Measurements from ENCODE around the gene ALLC. TPM values are rescaled to one million over a fixed set of nuclear protein-coding genes. Genes with fewer than 3 reads are reported as not detected.

ALLC gene
- total RNA-seq, 1 donor from 2014 or later: not detected

DNA sequence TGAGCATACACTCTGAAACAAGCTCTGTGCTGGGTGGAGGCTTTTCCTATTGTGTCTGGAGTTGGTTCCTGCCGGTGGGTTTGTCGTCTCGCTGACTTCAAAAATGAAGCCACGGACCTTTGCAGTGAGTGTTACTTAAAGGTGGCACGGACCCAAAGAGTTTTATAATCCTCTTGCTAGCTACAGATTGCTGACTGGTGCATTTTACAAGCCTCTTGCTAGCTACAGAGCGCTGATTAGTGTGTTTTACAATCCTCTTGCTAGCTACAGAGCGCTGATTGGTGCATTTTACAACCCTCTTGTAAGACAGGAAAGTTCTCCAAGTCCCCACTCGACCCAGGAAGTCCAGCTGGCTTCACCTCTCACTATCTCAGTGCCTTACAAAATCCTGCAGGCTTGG is 60.7 kb downstream of the ALLC start:
- no peak overlapping the region for H3K4me3 Mint-ChIP-seq (ENCODE audit: low read depth)
- H3K36me3 Mint-ChIP-seq (ENCODE audit: low read depth): no peaks in the 10 kb centered on the region
- H3K4me1 Mint-ChIP-seq (ENCODE audit: low read depth): no peaks in the 10 kb centered on the region
- H3K27ac Mint-ChIP-seq: no peak overlapping the region
- no peaks in the 10 kb centered on the region for H3K27me3 Mint-ChIP-seq (ENCODE audit: low read depth)
- DNase-seq (ENCODE audit: low spot score): no peak
- H3K9me3 Mint-ChIP-seq: no peaks in the 10 kb centered on the region
- intact Hi-C loops (cut with micrococcal nuclease): no loop called here

DNA sequence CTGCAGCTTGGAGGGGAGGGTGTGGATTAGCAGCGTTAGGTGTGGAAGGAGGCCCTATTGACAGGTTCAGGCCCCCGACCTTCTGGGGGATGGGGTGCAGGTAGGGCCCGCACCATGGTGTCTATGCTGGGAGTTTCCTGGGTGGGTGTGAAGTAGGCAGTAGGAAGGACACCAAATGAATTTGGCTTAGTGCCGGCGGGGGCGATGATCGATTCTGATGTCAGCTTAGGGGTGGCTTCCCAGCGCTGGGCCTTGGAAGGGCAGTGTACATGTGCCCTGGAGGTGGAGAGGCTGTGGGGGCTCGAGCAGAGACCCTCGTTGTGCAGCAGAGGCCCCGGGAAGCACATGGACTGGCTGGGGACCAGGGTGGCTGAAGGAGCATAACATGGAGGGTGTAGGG is 67.0 kb downstream of the ALLC start:
- Mint-ChIP-seq H3K4me3 (ENCODE audit: low read depth) (no peak overlapping the region), H3K4me1 (ENCODE audit: low read depth) (no peaks in the 10 kb centered on the region), H3K36me3 (ENCODE audit: low read depth) (no peaks in the 10 kb centered on the region), H3K9me3 (no peaks in the 10 kb centered on the region), H3K27me3 (ENCODE audit: low read depth) (no peaks in the 10 kb centered on the region), H3K27ac (no peak overlapping the region)
- intact Hi-C loops (cut with micrococcal nuclease): no loop called here
- no peak for DNase-seq (ENCODE audit: low spot score)

DNA sequence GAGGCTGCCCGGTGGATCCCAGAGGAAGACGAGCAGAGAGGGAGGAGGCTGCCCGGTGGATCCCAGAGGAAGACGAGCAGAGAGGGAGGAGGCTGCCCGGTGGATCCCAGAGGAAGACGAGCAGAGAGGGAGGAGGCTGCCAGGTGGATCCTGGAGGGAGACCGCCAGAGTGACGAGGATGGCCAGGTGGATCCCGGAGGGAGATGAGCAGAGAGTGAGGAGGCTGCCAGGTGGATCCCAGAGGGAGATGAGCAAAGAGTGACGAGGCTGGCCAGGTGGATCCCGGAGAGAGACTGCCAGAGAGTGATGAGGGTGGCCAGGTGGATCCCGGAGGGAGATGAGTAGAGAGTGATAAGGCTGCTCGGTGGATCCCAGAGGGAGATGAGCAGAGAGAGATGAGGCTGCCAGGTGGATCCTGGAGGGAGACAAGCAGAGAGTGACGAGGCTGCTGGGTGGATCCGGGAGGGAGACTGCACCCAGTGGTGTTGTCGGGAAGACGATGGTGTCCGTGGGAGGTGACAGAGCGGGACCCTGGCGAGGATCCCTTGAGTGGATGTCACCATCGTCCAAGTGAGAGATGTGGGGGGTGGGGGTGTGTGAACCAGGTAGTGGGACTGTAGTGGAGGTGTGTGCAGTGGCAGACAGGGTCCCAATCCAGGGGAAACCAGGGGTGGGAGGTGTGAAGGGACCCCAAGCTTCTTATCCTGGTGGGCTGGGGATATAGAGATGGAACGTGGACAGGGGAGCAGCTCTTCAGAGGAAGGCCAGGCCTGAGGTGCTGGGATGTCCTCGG is 67.7 kb downstream of the ALLC start:
- DNase-seq (ENCODE audit: low spot score): no peak
- H3K4me3 Mint-ChIP-seq (ENCODE audit: low read depth): no peak overlapping the region
- intact Hi-C loops (cut with micrococcal nuclease): no loop called here
- H3K9me3 Mint-ChIP-seq: no peaks in the 10 kb centered on the region
- no peaks in the 10 kb centered on the region for H3K36me3 Mint-ChIP-seq (ENCODE audit: low read depth)
- H3K4me1 Mint-ChIP-seq (ENCODE audit: low read depth): no peaks in the 10 kb centered on the region
- H3K27me3 Mint-ChIP-seq (ENCODE audit: low read depth): no peaks in the 10 kb centered on the region
- no peak overlapping the region for H3K27ac Mint-ChIP-seq

DNA sequence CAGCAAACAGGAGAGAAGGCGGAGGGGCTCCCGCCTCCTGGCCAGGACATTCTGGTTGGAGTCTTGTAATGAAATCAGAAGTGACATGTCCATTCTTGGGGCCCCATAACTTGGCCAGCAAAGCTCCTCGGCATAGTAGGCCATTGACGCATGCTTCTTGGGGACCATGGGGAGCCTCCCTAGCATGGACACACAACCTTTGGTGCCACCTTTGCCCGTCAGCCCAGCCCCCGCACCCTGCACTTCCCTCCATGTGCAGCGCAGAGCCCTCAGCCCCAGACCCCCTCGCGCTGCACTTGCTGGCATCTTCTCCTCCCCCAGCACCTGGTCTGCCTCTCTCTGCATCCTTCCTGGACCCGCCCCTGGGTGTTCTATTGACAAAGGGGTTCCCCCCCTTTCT is 68.5 kb downstream of the ALLC start:
- Mint-ChIP-seq H3K27me3 (ENCODE audit: low read depth) (no peaks in the 10 kb centered on the region), H3K36me3 (ENCODE audit: low read depth) (no peaks in the 10 kb centered on the region), H3K9me3 (no peaks in the 10 kb centered on the region), H3K4me1 (ENCODE audit: low read depth) (no peaks in the 10 kb centered on the region), H3K27ac (no peak overlapping the region), H3K4me3 (ENCODE audit: low read depth) (no peak overlapping the region)
- intact Hi-C loops (cut with micrococcal nuclease): no loop called here
- no peak for DNase-seq (ENCODE audit: low spot score)

DNA sequence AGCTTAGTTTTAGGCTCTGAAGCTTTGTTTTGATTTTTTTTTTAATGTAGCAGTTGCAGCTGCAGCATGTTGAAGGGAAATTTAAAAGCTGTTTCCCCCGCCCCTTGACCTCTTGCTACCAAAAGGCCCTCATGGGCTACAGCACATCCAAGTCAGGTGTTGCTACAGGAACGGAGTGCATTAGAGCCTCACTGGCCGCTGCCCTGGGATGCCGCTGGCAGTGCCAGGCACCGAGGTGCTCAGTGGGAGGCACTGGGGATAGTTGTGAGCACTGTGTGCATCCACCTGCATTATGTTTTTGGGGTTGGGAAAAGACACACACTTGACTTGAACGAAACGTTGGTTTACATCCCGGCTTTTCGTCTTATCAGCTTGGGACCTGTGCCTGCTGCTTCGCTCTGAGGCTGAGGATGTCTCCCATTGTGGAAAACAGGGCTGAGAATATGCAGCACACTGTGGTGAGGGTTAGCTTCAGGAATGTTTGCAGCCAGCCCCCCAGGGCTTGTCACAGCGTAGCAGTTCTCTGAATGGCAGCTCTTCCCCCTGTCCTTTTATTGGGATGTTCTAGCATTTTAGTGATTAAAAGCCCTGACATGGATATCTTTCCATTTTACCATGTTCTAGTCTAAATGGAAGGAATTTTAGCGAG is 69.5 kb downstream of the ALLC start:
- H3K9me3 Mint-ChIP-seq: no peaks in the 10 kb centered on the region
- no peaks in the 10 kb centered on the region for H3K4me1 Mint-ChIP-seq (ENCODE audit: low read depth)
- no peaks in the 10 kb centered on the region for H3K27me3 Mint-ChIP-seq (ENCODE audit: low read depth)
- no peaks in the 10 kb centered on the region for H3K36me3 Mint-ChIP-seq (ENCODE audit: low read depth)
- H3K27ac Mint-ChIP-seq: no peak overlapping the region
- no peak overlapping the region for H3K4me3 Mint-ChIP-seq (ENCODE audit: low read depth)
- DNase-seq (ENCODE audit: low spot score): no peak
- intact Hi-C loops (cut with micrococcal nuclease): loop anchor here (1.0 kb wide), 1 partner anchor 53 kb away; no protein-coding TSS in a partner anchor

DNA sequence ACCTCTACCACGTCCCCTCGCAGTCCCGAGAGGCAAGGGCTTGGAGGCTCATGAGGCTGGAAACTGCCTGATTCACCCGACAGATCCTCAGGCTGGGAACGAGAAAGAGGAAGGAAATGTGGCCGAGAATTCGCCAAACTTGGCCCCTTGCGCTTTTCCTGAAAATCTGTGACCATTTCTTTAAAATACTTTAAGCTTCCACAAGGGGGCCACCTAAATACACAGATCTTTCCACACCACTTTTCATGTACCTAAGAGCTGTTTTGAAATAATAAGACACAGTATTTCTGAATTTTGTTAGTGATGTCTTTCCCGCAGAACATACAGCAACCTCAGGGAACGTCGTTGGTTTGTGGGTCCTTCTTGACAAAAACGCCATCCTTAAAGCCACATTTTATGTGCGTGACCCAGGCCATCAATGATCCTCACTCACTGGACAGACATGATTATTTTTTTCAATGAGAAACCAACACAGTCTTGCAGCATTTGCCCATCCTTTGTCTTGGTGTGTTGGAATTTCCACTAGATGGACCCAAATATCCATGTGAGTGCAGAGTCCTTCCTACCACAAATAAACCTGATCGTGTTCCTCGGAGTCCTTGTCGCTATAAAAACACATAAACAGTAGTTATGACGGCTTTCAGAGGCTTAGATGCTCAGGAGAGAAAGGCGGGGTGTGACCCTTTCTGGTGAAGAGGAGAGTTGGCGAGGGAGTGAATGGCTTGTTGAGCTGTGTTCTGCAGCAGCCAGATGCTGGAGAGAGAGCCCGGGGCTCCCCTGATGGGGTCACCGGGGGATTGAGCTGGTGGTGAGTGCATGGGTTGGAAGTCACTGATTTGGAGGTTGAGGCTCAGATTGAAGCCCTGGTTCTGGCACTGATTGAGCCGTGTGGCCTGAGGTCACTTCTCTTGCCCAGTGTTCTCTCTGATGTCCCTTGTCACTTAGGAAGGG is 70.4 kb downstream of the ALLC start:
- no peaks in the 10 kb centered on the region for H3K27me3 Mint-ChIP-seq (ENCODE audit: low read depth)
- no peak overlapping the region for H3K4me3 Mint-ChIP-seq (ENCODE audit: low read depth)
- no peak overlapping the region for H3K27ac Mint-ChIP-seq
- intact Hi-C loops (cut with micrococcal nuclease): loop anchor here (1.0 kb wide), 1 partner anchor 52 kb away; no protein-coding TSS in a partner anchor
- no peak for DNase-seq (ENCODE audit: low spot score)
- no peaks in the 10 kb centered on the region for H3K4me1 Mint-ChIP-seq (ENCODE audit: low read depth)
- H3K36me3 Mint-ChIP-seq (ENCODE audit: low read depth): no peaks in the 10 kb centered on the region
- H3K9me3 Mint-ChIP-seq: no peaks in the 10 kb centered on the region

DNA sequence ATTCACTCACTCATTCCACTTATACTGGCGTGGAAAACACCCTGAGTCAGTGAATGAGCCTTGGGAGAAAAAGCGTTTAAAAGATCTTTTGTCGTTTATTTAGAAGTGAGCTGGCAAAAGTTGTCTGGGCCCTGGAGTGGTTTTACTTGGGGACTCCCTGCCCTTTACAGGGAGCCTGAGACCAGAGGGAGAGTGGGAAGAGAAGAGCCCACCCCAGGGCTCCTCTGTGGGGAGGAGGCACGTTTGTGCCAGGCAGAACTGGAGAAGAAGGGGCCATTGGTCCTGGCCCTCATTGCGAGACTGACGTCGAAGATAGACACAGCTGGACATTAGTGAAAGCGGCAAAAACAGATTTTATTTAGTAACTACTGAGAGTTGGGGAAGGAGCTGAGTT is 71.1 kb downstream of the ALLC start:
- Mint-ChIP-seq H3K27ac (no peak overlapping the region), H3K27me3 (ENCODE audit: low read depth) (no peaks in the 10 kb centered on the region), H3K9me3 (no peaks in the 10 kb centered on the region), H3K36me3 (ENCODE audit: low read depth) (no peaks in the 10 kb centered on the region), H3K4me3 (ENCODE audit: low read depth) (no peak overlapping the region), H3K4me1 (ENCODE audit: low read depth) (no peaks in the 10 kb centered on the region)
- intact Hi-C loops (cut with micrococcal nuclease): no loop called here
- no peak for DNase-seq (ENCODE audit: low spot score)

DNA sequence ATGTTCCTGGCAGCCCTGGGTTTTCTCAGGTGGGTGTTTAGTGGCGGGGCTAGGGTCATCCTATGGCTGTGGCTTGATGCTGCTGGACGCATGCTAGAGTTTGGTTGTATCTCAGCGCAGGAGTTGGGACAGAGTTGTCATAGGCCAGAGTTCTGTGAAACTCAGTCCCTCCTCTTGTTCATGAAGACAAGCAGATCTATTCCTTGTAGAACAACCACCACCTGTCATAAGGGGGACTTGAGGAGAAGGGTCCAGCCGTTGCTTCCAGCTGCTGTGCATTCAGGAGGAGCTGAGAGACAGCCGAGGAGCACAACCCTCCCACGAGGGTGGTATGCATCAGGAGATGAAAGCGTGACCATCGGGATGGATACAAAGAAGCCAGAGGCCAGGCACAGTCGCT is 71.8 kb downstream of the ALLC start:
- H3K4me3 Mint-ChIP-seq (ENCODE audit: low read depth): no peak overlapping the region
- H3K27ac Mint-ChIP-seq: no peak overlapping the region
- no peaks in the 10 kb centered on the region for H3K36me3 Mint-ChIP-seq (ENCODE audit: low read depth)
- peaks cover 1% of the 10 kb centered on the region for H3K27me3 Mint-ChIP-seq (ENCODE audit: low read depth)
- H3K4me1 Mint-ChIP-seq (ENCODE audit: low read depth): no peaks in the 10 kb centered on the region
- H3K9me3 Mint-ChIP-seq: no peaks in the 10 kb centered on the region
- intact Hi-C loops (cut with micrococcal nuclease): no loop called here
- no peak for DNase-seq (ENCODE audit: low spot score)

DNA sequence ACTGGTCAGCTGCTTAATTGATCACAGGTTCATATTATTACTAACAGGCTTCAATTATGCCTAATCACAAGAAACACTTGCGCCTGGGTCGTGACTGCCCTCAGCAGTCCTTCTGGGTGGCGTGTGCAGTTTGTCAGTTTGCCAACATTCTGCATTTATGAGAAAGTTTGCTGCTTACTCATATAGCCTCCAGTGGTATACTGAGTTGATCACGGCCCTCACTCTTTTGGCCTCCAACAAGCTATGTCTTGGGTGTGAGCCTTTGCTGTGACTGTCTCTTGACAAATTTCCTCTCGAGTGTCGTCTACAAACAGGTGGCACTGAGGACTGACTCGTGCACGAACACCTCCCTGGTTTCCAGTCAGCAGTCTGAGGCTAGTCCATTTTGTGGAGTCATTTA is 72.6 kb downstream of the ALLC start:
- Mint-ChIP-seq H3K27ac (no peak overlapping the region), H3K4me1 (ENCODE audit: low read depth) (no peaks in the 10 kb centered on the region), H3K27me3 (ENCODE audit: low read depth) (peaks cover 1% of the 10 kb centered on the region), H3K36me3 (ENCODE audit: low read depth) (no peaks in the 10 kb centered on the region), H3K9me3 (no peaks in the 10 kb centered on the region), H3K4me3 (ENCODE audit: low read depth) (no peak overlapping the region)
- intact Hi-C loops (cut with micrococcal nuclease): no loop called here
- no peak for DNase-seq (ENCODE audit: low spot score)

DNA sequence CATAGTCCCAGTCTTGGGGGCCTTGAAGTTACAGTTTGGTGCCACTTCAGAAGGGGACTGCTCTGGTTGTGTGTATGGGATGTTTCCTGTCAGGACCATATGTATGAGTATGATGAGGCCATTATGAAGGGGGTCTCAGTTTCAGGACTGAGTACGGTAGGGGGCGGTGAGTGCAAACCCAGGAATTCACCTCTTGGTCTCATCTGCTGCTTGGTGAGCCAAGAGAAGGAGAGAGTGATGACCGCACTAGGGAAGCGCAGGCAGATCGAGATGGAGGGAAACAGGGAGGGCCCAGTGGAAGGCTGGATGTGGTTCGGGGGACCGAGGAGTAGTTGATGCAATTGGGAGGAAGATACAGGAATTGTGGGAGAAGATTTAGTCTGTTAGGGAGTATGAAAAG is 73.8 kb downstream of the ALLC start:
- H3K27me3 Mint-ChIP-seq (ENCODE audit: low read depth): peaks cover 1% of the 10 kb centered on the region
- no peak for DNase-seq (ENCODE audit: low spot score)
- intact Hi-C loops (cut with micrococcal nuclease): no loop called here
- no peaks in the 10 kb centered on the region for H3K9me3 Mint-ChIP-seq
- no peaks in the 10 kb centered on the region for H3K36me3 Mint-ChIP-seq (ENCODE audit: low read depth)
- H3K4me3 Mint-ChIP-seq (ENCODE audit: low read depth): no peak overlapping the region
- no peak overlapping the region for H3K27ac Mint-ChIP-seq
- no peaks in the 10 kb centered on the region for H3K4me1 Mint-ChIP-seq (ENCODE audit: low read depth)

DNA sequence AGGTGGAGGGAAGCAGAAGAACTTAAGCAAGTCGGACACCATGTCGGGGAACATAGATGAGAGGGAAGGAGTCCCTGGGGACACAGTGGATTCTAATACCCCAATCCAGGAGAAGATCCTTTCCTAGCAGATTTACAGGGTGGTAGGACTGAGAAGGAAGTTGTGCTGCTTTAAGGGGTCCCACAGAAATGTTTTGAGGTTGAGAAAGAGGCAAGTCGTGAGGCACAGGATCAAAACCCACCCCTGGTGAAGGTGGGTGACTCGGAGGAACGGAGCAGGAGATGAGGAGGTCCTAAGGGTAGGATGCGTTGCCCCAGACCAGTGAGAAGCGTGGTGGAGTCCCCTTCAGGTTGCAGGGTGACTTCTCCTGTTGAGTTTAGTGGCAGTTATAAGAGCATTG is 78.1 kb downstream of the ALLC start:
- Mint-ChIP-seq H3K27ac (no peak overlapping the region), H3K27me3 (ENCODE audit: low read depth) (peaks cover 1% of the 10 kb centered on the region), H3K36me3 (ENCODE audit: low read depth) (no peaks in the 10 kb centered on the region), H3K4me1 (ENCODE audit: low read depth) (no peaks in the 10 kb centered on the region), H3K9me3 (no peaks in the 10 kb centered on the region), H3K4me3 (ENCODE audit: low read depth) (no peak overlapping the region)
- no peak for DNase-seq (ENCODE audit: low spot score)
- intact Hi-C loops (cut with micrococcal nuclease): no loop called here

DNA sequence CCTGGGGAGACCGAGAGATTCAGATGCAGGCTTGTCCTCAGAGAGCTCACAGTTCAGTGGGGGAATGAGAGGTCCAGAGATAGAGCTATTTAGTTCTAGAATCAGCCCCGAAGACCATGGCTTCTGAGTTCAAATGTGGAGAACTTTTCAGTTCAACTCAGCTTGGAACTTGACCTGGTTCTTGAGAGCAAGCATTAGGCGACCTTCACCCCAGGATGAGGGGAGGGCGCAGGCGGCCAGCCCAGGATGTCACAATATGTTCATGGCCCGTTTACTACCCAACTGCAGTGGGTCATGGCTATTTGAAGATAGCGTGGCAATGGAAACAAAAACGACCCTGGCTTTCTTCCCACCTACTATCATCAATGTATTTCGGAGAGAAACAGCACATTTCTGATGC is 79.1 kb downstream of the ALLC start:
- Mint-ChIP-seq H3K4me1 (ENCODE audit: low read depth) (no peaks in the 10 kb centered on the region), H3K4me3 (ENCODE audit: low read depth) (no peak overlapping the region), H3K9me3 (no peaks in the 10 kb centered on the region), H3K27me3 (ENCODE audit: low read depth) (peaks cover 1% of the 10 kb centered on the region), H3K27ac (no peak overlapping the region), H3K36me3 (ENCODE audit: low read depth) (no peaks in the 10 kb centered on the region)
- intact Hi-C loops (cut with micrococcal nuclease): no loop called here
- DNase-seq (ENCODE audit: low spot score): no peak

DNA sequence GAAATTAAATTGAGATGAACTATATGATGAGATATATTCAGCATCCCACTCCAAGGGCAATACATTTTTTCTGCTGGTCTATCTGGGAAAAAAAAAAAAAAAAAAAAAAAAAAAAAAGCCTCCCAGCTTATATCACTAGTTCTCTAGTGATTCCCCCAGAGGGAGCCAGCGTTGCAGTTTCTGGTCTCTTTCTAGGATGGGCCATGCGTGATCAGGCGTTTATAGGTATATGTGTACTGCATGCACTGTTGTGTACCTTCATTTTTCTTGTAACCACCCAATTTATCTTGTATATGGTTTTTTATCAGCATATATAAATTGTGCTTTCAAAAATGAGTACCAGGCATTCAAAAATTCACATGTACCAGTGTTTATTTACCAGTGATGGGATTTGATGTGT is 80.5 kb downstream of the ALLC start:
- Mint-ChIP-seq H3K27me3 (ENCODE audit: low read depth) (peaks cover 1% of the 10 kb centered on the region), H3K4me1 (ENCODE audit: low read depth) (no peaks in the 10 kb centered on the region), H3K4me3 (ENCODE audit: low read depth) (no peak overlapping the region), H3K36me3 (ENCODE audit: low read depth) (no peaks in the 10 kb centered on the region), H3K9me3 (no peaks in the 10 kb centered on the region), H3K27ac (no peak overlapping the region)
- no peak for DNase-seq (ENCODE audit: low spot score)
- intact Hi-C loops (cut with micrococcal nuclease): no loop called here
